HG02870 (cell line): ENCODE measurements around the gene RALGAPA1.

ENCODE experiments used
- ATAC-seq: cut with Tn5 transposase; IDR thresholded peaks from one replicate; pipeline ENCODE4 v1.9.1; 2021; ENCODE audit warnings: mild to moderate bottlenecking, moderate library complexity; ENCODE audit not compliant: unreplicated experiment

Gene RALGAPA1

DNA sequence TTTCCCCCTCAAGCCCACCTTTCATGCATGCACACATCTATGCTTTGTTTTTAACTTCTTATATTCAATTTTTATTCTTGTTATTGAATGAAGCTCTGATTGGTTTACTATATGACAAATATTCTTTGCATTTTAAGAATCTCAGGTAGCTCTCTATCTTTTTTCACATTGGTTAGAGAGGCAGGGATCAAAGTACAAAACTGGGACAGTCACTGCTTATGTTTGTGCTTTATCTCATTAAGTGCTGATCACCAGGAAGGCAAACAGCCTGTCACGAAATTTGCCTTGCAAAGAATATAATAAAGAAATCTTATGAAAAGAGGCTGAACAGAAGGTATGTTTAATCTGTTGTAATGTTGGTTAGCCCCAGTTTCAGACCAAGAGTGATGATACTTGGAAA, 304.8 kb downstream of the RALGAPA1 start:
- ATAC-seq: no peak

DNA sequence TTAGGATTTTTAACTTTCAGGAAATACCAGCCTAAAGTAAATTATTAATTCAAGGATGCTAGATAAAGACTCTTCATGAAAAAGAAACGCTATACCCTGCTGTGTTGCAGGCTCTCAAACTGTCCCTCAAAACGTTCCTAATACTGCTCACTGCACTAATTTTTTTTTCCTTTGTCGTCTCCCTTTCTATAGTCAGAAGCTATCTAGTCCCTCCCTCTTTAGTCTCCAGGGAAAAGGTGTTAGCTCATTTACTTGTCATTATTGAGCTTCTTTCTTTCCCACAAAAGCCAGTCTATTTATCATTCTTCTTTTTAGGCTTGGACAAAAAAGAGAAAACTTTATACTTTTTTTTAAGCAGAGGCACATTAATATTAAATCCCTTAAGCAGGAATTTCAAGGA, 305.4 kb downstream of the RALGAPA1 start:
- ATAC-seq: no peak

- no peak for ATAC-seq
Observed at GRCh38 chr14:35499180-35499579, 309.9 kb downstream of the RALGAPA1 start.

- no peak for ATAC-seq
Observed at GRCh38 chr14:35495278-35495677, 313.8 kb downstream of the RALGAPA1 start.

GRCh38 chr14:35492569-35493014, 316.5 kb downstream of the RALGAPA1 start:
- no peak for ATAC-seq
